NCI-H345 treated with DMSO at 0.1 percent for 48 hours (cell line): ENCODE results near the gene CAPN1.

Source experiments
- DNase-seq: peaks from one replicate; lab custom pipeline; 2025; ENCODE audit not compliant: unreplicated experiment; lab: John Stamatoyannopoulos, UW

Gene CAPN1

GRCh38 chr11:65258988-65259387 is 77.3 kb downstream of the CAPN1 start:
- DNase-seq = no peak

- DNase-seq = no peak
Observed at GRCh38 chr11:65260302-65260701, 78.6 kb downstream of the CAPN1 start.

GRCh38 chr11:65260756-65261590 is 79.2 kb downstream of the CAPN1 start:
- DNase-seq = no peak
